GM12875 (cell line): ENCODE measurements around the gene CSTF2T.

Experiments used
- H3K4me3 ChIP-seq: one replicate; pipeline ENCODE4 v1.5.1; 2011; ENCODE audit warnings: low read depth, low read length, control low read depth
- CTCF ChIP-seq: IDR thresholded peaks from 2 replicates; pipeline ENCODE4 v1.5.1; 2011; ENCODE audit warnings: low read depth, mild to moderate bottlenecking, control low read depth, inconsistent platforms, low read length, moderate library complexity, borderline replicate concordance; ENCODE audit not compliant: insufficient read depth

The CSTF2T gene

GRCh38 chr10:51699475-51700227, at the start of gene CSTF2T:
Gene CSTF2T (minus strand): TSS chr10:51699595. CDS start chr10:51699549, 46 bp downstream.
- TF ChIP-seq CTCF = no peak
- peak within 1 kb of the TSS; percentile 87 for H3K4me3 ChIP-seq

GRCh38 chr10:51748959-51749358, 49.6 kb upstream of the CSTF2T start:
- no peak for TF ChIP-seq CTCF
- no peak overlapping the region for H3K4me3 ChIP-seq

- no peak for TF ChIP-seq CTCF
- H3K4me3 ChIP-seq = no peak overlapping the region
Observed at GRCh38 chr10:51747216-51747615, 47.8 kb upstream of the CSTF2T start.

- no peak overlapping the region for H3K4me3 ChIP-seq
- TF ChIP-seq CTCF = no peak
Observed at GRCh38 chr10:51745397-51745796, 46.0 kb upstream of the CSTF2T start.

- TF ChIP-seq CTCF = no peak
- no peak overlapping the region for H3K4me3 ChIP-seq
Observed at GRCh38 chr10:51744235-51745000, 45.0 kb upstream of the CSTF2T start.

GRCh38 chr10:51743146-51743545, 43.8 kb upstream of the CSTF2T start:
- no peak overlapping the region for H3K4me3 ChIP-seq
- TF ChIP-seq CTCF = no peak
